Mammary epithelial cell (primary cell): ENCODE results near the gene SRGAP3.

Experiments
- EZH2 ChIP-seq: IDR thresholded peaks from 2 replicates; pipeline ENCODE4 v1.6.1; 2012; ENCODE audit warnings: low read length, inconsistent platforms, borderline replicate concordance
- TF ChIP-seq, protein P1 (sequence below), 2 donors: IDR thresholded peaks in 1 of 2; conservative IDR thresholded peaks in 1 of 2; 2 replicates each; pipeline ENCODE4 v1.5.1; 2011 to 2012; ENCODE audit warnings: inconsistent platforms in 2 of 2, low read length in 2 of 2, mild to moderate bottlenecking in 2 of 2, control low read depth in 1 of 2, low read depth in 1 of 2; ENCODE audit not compliant: insufficient read depth in 1 of 2; ENCODE audit errors: extremely low read depth in 1 of 2

DNA sequence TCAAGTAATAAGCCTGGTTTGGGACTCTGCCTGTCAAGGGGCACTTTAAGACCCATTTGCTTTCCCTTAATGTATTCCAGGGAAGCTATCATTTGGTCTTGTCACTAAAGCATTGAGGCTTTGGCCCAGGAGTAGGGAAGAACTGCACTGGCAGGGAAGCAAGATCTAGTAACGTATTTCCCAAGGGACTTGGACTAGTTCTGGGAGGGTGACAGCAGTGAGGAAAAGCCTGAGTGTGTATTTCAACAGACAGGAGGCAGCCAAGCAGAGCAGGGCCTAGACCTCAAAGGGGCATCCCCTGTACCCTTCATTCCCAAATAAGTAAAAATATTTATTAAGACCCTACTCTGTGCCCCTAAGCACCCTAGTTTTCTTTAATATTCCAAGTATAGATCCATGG lies 92.8 kb downstream of the SRGAP3 start:
- TF ChIP-seq, protein P1, sequence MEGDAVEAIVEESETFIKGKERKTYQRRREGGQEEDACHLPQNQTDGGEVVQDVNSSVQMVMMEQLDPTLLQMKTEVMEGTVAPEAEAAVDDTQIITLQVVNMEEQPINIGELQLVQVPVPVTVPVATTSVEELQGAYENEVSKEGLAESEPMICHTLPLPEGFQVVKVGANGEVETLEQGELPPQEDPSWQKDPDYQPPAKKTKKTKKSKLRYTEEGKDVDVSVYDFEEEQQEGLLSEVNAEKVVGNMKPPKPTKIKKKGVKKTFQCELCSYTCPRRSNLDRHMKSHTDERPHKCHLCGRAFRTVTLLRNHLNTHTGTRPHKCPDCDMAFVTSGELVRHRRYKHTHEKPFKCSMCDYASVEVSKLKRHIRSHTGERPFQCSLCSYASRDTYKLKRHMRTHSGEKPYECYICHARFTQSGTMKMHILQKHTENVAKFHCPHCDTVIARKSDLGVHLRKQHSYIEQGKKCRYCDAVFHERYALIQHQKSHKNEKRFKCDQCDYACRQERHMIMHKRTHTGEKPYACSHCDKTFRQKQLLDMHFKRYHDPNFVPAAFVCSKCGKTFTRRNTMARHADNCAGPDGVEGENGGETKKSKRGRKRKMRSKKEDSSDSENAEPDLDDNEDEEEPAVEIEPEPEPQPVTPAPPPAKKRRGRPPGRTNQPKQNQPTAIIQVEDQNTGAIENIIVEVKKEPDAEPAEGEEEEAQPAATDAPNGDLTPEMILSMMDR (conservative IDR thresholded peaks at IDR 0.05 in 1 of 2, IDR thresholded peaks at IDR 0.05 in 1 of 2; ENCODE audit: extremely low read depth in 1 of 2, insufficient read depth in 1 of 2, low read depth in 1 of 2, low read length in 2 of 2), result no peak
- TF ChIP-seq EZH2, result no peak
